HUES48 (cell line): Measurements from ENCODE around the gene BACH2.
"Not testable (repeated sequence)": the region's sequence is repeated elsewhere in the genome, so short reads cannot be mapped to it uniquely, and the experiment has no call there.

Experiments
- H3K27ac ChIP-seq: one replicate; pipeline ENCODE4 v1.7.0; 2013; ENCODE audit warnings: low read depth, low read length, inconsistent platforms
- H3K27me3 ChIP-seq: 2 replicates; pipeline ENCODE4 v1.6.1; 2013; ENCODE audit warnings: mild to moderate bottlenecking, low read length; ENCODE audit not compliant: control insufficient read depth, insufficient read depth
- H3K36me3 ChIP-seq: 2 replicates; pipeline ENCODE4 v1.6.1; 2013; ENCODE audit warnings: low read length; ENCODE audit not compliant: control insufficient read depth, insufficient read depth
- H3K4me1 ChIP-seq: 2 replicates; pipeline ENCODE4 v1.6.1; 2013; ENCODE audit warnings: mild to moderate bottlenecking, low read length; ENCODE audit not compliant: control insufficient read depth, insufficient read depth
- H3K4me3 ChIP-seq: 2 replicates; pipeline ENCODE4 v1.5.1; 2013; ENCODE audit warnings: mild to moderate bottlenecking, low read depth, low read length
- H3K9ac ChIP-seq: 2 replicates; pipeline ENCODE4 v1.6.1; 2013; ENCODE audit warnings: mild to moderate bottlenecking, low read depth, low read length, moderate library complexity
- H3K9me3 ChIP-seq: 2 replicates; pipeline ENCODE4 v1.6.1; 2013; ENCODE audit warnings: low read length; ENCODE audit not compliant: control insufficient read depth, insufficient read depth

The BACH2 gene

GRCh38 chr6:89910001-89910901 lies 386.4 kb downstream of the BACH2 start:
- peak overlapping the region; percentile 53 for H3K27ac ChIP-seq
- H3K36me3 ChIP-seq, H3K9ac ChIP-seq, H3K4me1 ChIP-seq, H3K9me3 ChIP-seq, H3K4me3 ChIP-seq, H3K27me3 ChIP-seq: not testable (repeated sequence)

GRCh38 chr6:89895276-89895874 lies 401.3 kb downstream of the BACH2 start:
- Histone ChIP-seq H3K4me1 (peaks cover 31% of the 10 kb centered on the region), H3K27ac (no peak overlapping the region), H3K27me3 (peaks cover 7% of the 10 kb centered on the region; the same call in 1 of the 2 replicates), H3K36me3 (no peaks in the 10 kb centered on the region), H3K9ac (no peak overlapping the region), H3K9me3 (no peaks in the 10 kb centered on the region), H3K4me3 (no peak overlapping the region)

GRCh38 chr6:89894169-89894568 lies 402.5 kb downstream of the BACH2 start, which contains the start of gene GJA10:
Gene GJA10 (plus strand): TSS chr6:89894469. CDS start chr6:89894469, 0 bp downstream.
- Histone ChIP-seq H3K4me3 (no peak within 1 kb of the TSS), H3K27ac (no peak within 1 kb of the TSS), H3K27me3 (peaks cover 16% of the 10 kb centered on the region; the same call in 1 of the 2 replicates), H3K4me1 (peaks cover 34% of the 10 kb centered on the region), H3K36me3 (no peaks in the 10 kb centered on the region), H3K9ac (no peak within 1 kb of the TSS), H3K9me3 (no peaks in the 10 kb centered on the region)

- not testable (repeated sequence) for H3K4me3 ChIP-seq, H3K9ac ChIP-seq, H3K36me3 ChIP-seq, H3K27ac ChIP-seq, H3K9me3 ChIP-seq
- peaks cover 34% of the 10 kb centered on the region for H3K4me1 ChIP-seq
- H3K27me3 ChIP-seq = peaks cover 20% of the 10 kb centered on the region; the same call in 1 of the 2 replicates
Observed at GRCh38 chr6:89892577-89892976, 404.1 kb downstream of the BACH2 start.

- H3K9me3 ChIP-seq, H3K36me3 ChIP-seq, H3K9ac ChIP-seq: not testable (repeated sequence)
- peaks cover 20% of the 10 kb centered on the region; the same call in 1 of the 2 replicates for H3K27me3 ChIP-seq
- peak overlapping the region; percentile 47 for H3K27ac ChIP-seq
- peaks cover 19% of the 10 kb centered on the region for H3K4me1 ChIP-seq
- H3K4me3 ChIP-seq = peak overlapping the region; percentile 32
Observed at GRCh38 chr6:89890845-89891528, 405.7 kb downstream of the BACH2 start.

- no peak overlapping the region for H3K4me3 ChIP-seq
- H3K4me1 ChIP-seq = peaks cover 13% of the 10 kb centered on the region
- H3K27me3 ChIP-seq = peaks cover 19% of the 10 kb centered on the region; the same call in 1 of the 2 replicates
- no peaks in the 10 kb centered on the region for H3K36me3 ChIP-seq
- no peak overlapping the region for H3K27ac ChIP-seq
- H3K9ac ChIP-seq = no peak overlapping the region
- no peaks in the 10 kb centered on the region for H3K9me3 ChIP-seq
Observed at GRCh38 chr6:89888871-89889270, 407.8 kb downstream of the BACH2 start.

- peaks cover 13% of the 10 kb centered on the region for H3K4me1 ChIP-seq
- no peak overlapping the region for H3K9ac ChIP-seq
- no peaks in the 10 kb centered on the region for H3K36me3 ChIP-seq
- no peak overlapping the region for H3K27ac ChIP-seq
- H3K27me3 ChIP-seq = peaks cover 13% of the 10 kb centered on the region; the same call in 1 of the 2 replicates
- H3K9me3 ChIP-seq = no peaks in the 10 kb centered on the region
- no peak overlapping the region for H3K4me3 ChIP-seq
Observed at GRCh38 chr6:89888138-89888514, 408.5 kb downstream of the BACH2 start.

- Histone ChIP-seq H3K27me3 (peaks cover 13% of the 10 kb centered on the region; the same call in 1 of the 2 replicates), H3K36me3 (no peaks in the 10 kb centered on the region), H3K9ac (no peak overlapping the region), H3K9me3 (no peaks in the 10 kb centered on the region), H3K4me1 (peaks cover 13% of the 10 kb centered on the region), H3K4me3 (no peak overlapping the region), H3K27ac (no peak overlapping the region)
Observed at GRCh38 chr6:89887452-89888137, 409.0 kb downstream of the BACH2 start.

- Histone ChIP-seq H3K27ac (no peak overlapping the region), H3K36me3 (no peaks in the 10 kb centered on the region), H3K27me3 (peaks cover 13% of the 10 kb centered on the region; the same call in 1 of the 2 replicates), H3K9ac (no peak overlapping the region), H3K9me3 (no peaks in the 10 kb centered on the region), H3K4me1 (peaks cover 8% of the 10 kb centered on the region), H3K4me3 (no peak overlapping the region)
Observed at GRCh38 chr6:89886378-89887120, 410.1 kb downstream of the BACH2 start.
